SKM-1 treated with dmso at 0.1 percent for 144 hours (cell line): ENCODE results near the gene LLCFC1.
A peak's percentile ranks its signal among the peaks of the same experiment; 100 is the strongest.
"Not testable (repeated sequence)": the region's sequence is repeated elsewhere in the genome, so short reads cannot be mapped to it uniquely, and the experiment has no call there.

Experiments used
- DNase-seq: peaks from one replicate; lab custom pipeline; 2025; ENCODE audit not compliant: unreplicated experiment; lab: John Stamatoyannopoulos, UW

Gene LLCFC1

DNA sequence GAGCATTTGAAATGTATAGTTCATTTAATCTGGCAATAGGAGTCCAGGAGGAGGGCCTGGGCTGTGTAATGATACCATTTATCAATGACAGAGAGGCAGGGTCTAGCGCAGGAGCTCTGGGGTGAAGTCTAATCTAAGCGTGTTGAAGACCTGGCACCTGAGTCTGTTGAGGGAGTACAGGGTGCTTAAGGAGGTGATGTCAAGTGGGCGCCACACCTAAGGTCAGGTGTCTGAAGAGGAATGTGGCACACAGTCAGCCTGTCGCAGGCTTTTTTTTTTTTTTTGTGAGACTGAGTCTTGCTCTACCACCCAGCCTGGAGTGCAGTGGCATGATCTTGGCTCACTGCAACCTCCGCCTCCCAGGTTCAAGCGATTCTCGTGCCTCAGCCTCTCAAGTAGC is 2.3 kb downstream of the LLCFC1 start:
- DNase-seq = no peak

DNA sequence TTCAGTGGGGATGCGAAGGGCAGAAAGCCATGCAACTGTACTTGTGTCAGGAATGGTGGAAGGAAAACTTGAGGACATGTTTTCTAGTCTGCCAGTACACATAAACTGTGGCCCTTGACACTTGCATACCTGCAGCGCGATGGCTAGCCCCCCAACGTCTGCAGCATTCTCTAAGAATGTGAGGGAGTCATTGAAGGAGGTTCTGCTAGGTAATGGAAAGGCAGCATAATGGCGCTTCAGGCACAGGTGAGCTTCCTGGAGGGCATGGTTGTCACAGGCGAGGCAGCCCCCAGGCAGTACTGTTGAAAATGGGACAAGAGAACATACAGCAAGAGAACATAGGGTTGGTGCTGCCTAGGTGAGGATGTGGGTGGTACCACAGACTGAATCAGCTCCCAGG is 3.5 kb downstream of the LLCFC1 start:
- DNase-seq = no peak

DNA sequence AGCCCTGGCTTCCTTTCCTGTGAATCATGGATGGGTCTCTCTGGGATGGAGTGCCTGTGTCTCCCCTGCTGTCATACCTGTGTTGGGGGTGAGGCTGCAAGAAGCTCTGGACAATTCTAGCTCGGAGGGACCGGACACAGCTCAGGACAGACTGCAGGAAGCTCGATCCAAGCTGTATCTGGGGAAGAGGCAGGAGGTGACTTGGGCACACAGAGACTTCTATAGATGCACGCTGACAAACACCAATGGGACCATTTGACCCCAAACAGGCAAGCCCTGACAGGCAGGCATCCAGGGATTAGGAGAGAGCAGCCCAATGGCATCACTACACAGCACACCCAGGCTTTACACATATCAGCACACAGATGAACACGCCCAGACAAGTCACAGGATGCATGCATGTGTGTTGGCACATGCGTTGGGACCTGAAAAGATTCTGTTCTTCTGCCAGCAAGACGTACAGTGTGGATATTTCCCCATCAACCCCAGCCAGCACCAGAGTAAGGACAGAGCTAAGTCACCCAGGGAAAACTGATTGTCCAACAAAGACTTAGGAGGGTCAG is 4.5 kb downstream of the LLCFC1 start:
- DNase-seq = no peak

DNA sequence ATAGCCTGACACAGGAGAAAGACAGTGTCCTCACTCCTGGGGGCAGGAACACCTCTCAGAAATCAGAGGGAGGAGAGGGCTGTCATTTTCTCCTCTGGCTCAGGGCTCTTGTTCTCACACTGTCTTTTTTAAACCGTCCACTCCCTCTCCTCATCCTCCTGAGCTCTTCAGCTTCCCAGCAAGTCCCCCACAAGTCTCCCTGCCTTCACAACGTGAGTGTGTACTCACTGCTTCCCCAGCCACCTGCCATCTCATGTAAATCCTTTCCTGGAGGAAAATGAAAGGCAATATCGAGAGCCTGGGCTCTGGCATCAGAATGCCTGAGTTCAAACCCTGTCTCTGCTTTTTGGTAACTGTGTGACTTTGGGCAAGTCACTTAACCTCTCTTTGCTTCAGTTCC is 5.7 kb downstream of the LLCFC1 start:
- no peak for DNase-seq

DNA sequence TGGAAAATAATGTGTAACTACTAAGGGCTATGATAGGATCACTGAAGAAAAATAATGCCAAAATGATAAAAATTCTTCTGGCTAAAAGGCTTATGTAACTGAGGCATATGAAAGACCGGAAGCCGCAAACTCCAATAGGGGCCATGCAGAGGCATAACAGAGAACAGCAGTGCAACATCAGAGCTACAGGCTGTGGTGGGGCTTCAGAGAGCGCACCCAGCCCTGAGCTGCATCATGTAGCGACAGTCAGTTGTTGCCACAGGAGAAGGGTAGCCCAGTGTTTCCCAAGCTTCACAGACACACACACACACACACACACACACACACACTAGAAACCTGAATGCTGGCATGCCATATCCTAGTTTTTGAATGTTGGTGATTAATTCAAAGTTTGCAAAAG is 9.3 kb downstream of the LLCFC1 start:
- DNase-seq = no peak

DNA sequence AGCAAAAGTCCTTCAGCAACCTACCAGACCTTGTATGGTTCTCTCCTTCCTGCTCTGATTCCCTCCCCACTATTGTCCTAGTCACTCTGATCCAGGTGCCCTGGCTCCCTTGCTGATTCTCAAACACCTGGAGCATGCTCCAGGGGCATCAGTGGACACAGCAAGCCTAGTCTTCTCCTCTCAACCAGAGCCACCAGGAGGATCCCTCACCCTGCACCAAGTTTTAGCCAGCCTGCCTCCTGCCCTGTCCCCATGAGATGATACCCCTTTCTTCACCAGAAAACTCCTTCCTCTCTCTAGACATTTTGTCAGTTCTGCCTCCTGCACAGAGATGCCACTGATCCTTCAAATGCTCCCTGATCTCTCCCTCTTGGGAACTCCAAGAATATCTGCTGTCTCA is 11.0 kb downstream of the LLCFC1 start:
- DNase-seq = no peak

DNA sequence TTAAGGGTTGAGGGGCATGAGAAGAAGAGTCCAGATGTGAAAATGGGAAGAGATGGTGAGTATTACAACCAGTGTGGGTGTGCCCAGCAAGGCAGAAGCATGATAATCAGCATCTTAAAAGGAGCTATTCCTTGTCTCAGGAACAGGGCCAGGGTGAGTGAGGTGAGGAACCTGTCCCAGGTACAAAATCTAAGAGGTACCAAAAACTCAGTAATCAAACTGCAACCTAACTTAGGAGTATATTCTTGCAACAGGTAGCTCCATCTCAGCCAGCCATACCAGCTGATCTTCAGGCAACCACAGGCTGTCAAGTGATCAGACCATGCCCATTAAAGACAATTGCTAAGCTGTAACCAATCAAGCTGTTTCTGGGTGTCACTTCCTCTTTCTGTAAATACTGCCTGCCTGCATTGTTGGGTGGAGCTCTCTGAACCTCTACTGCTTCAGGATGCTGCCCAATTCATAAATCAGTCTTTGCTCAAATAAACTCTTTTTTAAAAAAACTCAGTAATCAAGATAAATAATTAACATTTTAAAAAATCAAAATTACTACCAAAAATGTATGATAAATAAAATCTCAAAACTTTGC is 15.5 kb downstream of the LLCFC1 start:
- no peak for DNase-seq

DNA sequence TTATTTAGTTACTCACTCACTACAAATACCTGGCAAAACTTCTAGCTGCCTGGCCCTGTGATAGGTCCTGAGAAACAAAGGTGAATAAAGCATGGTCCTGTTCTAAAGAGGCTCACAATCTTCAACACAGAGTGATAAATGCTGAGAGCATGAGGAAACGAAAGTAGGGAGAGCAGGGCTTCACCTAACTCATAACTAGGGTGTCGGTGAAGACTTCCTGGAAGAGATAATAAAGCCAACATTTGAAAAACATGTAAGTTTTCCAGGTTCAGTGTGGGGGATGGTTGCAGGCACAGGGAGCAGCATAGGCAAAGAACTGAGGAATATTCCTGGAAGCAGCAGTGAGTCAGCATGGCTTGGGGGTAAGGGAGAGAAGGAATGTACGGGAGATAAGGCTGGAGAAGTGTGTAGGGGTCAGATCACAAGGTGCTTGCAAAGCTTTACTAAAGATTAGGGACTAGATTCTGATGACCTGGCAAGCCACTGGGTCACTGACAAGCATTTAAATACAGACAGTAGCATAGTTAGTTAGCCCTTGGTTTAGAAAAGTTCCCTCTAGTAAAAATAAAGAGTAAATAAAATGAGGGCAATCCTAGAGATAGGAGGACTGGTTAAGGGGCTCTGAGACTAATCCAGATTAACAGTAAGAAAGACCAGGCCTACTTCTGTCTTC is 17.8 kb downstream of the LLCFC1 start:
- no peak for DNase-seq

DNA sequence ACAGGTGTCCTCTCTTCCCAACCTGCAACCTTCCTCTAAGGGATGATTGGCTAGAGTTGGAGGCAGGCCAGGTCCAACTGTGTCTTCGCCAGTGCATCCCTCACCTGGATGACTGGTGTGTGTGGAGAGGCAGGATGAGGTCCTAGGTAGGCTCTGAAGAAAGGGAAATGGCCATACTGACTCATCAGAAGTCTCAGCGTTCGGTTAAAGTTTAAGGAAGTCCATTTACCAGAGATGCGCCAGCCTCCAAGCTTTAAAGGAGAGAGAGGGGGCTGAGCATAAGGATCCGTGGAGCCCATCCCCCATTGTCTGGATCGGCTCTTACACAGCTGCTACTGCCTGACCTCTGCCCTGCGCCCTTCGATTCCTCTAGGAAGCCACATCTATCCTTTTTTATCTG is 18.4 kb downstream of the LLCFC1 start:
- DNase-seq = no peak

DNA sequence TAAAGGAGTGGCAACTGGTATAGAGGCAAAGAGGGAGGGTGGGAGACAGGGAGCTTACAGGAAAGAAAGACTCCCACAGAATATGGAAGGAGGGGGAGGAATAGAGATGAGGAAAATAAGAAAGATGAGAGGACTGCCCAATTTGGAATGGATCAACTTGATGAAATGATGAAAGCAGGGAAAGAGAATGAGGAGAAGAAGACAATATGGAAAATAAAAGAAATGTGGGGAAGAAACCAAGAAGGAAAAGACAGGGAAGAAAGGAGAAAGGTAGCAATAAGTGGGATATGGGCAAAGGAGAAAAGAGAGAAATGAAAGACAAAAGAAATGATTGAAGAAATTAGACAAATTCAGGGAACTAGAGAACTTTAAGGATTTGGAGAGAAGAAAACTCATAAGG is 19.9 kb downstream of the LLCFC1 start:
- no peak for DNase-seq

DNA sequence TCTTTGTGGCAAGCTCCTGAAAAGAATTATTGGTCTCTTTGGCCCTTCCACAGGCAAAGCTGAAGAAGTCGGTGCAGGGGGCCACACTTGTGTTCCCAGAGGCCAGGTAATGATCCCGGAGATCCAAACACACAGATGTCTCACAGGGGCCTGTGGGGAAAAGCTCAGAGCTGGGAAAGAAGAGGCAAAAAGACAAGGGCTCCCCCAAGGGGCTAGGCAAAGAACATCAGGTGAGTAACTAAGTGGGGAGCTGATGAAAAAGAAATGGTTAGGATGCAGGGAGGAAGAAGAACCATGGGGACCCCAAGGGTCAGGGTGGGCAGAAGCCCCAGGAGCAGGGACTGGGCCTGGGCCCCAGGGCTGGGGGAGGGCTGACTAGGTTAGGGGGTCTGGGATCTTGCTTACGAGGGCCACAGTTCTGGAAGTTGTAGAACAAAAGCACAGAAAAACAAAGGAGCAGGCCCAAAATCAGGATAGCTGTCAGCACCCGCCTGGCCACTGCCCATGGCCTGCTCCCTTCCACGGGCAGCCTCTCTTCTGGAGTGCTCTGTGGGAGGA is 21.8 kb downstream of the LLCFC1 start:
- no peak for DNase-seq

DNA sequence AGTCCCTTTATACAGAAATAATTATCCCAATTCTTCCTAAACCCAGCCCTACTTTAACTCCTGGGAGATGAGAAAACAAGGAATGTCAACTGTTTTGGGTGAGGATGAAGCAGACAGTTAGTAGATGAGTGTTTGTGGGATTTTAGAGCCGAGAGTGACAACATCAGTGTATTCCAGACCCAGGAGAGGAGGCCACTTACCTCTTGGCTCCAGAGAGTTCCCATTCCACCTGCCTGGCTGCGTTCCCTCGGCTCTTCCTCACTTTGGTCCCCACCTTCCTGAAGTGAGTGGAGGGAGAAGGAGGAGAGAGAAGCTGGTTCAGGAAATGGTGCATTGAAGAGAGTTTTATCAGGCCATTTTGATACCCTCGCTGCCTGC is 22.3 kb downstream of the LLCFC1 start:
- no peak for DNase-seq

DNA sequence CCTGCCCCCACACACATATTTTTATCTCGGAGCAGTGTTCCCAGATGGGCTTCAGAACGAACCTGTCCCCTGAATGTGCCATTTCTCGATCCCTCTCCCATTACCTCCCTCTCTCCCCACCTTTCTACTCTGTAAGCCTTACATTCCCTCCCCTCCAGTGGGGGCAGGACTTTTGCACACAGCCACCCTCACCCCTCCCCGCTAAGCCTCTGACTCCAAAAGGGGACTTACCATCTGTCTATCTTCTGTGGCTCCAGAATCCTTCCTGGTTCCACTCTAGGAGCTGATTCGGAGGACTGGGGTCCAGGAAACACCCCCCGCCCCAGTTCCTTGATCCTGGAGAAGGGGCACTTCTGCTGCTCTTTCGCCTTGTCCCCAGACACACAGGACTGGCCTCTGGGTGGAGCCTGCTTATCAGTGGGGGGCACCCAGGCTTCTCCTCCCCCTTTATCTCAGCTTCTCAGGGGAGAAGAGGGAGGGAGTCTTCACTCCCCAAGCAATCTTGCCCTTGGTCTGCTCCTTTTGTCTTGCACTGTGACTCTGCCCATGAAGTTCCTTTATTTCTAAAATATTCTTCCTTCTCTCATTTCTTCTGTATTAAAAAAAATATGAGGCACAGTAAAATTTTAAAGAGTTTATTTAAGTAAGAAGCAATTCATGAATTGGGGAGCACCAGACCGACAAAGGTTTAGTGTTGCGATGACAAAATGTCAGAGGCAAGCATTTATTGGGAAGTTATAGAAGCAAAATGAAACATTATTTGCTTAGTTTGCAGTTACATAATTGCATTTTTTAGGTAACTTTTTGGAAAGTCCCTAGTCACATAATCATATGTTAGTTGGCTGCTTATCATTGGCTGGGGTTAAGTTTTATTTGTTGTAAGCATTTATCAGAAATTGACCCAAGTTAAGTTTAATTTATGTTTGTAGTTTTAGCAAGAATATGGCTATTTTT is 23.0 kb downstream of the LLCFC1 start, which contains the start of gene KEL:
Gene KEL (minus strand): TSS at position 391 of the 954 bp plus-strand sequence. CDS start 157 bp downstream, at position 234.
- DNase-seq = no peak

DNA sequence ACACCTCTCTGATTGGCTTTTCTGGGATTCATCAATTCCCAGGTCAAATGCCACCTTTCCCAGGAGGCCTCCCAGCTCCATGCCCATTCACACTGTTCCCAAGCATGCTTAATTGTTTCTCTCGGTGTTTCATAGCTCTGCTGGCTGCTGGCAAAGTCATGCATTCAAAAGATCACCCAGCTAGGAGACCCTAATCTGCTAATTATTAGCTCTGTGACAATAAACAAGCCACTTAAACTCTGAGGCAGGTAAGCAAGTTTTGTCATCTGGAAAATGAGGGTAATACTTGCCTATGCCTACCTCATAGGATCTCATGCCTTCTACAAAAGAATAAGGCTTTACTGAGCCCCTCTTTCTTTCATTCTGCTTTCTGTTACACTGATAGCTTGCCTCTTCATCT is 23.7 kb downstream of the LLCFC1 start:
- DNase-seq = no peak

DNA sequence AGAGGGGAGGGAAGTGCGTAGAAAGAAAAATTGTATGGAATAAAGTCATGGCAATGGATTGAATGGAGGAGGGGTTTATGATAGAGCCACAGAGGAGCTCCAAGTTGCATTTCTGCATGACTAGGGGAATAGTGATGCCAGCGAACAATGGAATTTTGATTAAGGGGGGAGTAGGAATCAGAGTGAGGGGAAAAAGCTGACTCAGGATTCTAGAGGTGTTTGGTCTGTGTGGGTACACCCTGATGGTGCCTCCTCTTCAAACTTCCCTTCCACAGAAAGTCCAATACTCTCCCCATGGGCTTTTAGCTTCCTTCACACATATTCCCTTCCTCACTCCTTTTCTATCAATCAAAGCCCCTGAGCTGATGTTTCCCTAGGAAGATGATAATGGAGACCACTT is 24.7 kb downstream of the LLCFC1 start:
- no peak for DNase-seq

DNA sequence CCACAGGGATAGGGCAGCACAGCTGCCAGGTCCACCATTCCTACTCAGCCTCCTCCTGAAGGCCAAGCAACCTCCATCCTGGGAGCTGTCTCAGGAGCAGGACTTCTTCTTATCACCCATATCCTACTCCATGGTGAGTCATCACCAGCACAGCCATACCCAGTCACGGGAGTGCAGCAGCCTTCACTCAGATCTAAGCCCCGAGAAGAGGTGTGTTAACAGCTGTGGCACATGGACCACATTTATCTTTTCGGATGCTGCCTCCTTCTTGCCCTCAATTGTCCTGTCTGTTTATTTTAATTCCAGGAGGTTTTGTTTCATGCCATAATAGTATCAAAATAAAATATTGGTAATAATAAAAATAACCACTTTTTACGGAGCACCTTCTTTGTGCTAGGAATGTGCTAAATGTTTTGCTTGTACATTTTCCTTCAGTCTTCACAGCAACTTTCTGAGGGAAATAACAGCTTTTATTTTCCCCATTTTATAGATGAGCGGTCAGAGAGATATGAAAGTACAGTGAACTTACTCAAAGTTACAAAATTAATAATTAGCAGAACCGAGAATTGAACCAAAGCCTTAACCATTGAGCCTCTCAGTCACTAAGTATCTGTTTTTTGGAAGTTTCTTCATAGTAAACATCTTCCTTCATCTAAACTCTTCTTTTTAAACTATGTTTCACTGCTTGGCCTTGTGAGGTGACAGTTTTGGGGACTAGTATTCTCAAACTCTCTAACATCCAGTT is 25.4 kb downstream of the LLCFC1 start:
- no peak for DNase-seq

DNA sequence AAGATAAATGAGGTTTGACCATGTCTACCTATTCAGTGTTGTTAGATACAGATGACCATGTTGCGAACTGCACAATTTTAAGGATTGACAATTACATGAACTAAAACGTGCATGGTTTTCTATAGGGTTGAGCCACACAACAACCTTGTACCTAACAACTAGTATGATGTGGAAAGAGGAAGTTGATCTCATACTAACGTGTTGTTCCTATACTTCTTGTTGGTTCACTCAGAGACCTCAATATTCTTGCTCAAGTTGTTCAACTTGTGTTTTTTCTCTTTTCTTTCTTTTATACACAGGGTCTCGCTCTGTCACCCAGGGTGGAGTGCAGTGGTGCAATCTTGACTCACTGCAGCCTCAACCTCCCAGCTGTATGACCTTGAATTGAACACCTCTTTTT is 28.9 kb downstream of the LLCFC1 start:
- DNase-seq = peak; percentile 51

DNA sequence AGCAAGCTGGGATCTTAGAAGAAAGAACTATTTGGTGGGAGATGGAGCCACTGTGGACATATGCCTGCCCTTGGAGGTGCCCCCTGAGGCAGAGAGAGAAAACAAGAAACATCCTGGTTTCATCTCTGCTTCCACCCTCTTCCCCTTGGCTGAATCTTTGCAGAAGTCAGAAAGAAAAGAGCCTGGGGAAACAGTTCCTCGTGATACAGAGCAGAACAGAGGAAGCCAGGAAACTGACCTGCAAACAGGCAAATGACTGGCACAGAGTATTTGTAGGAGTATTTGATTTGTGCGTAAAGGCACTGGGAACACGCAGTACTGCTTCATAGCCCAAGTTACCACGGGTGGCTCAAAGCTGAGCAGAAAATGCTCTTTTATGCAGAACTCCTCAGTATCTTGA is 29.9 kb downstream of the LLCFC1 start:
- DNase-seq = no peak

DNA sequence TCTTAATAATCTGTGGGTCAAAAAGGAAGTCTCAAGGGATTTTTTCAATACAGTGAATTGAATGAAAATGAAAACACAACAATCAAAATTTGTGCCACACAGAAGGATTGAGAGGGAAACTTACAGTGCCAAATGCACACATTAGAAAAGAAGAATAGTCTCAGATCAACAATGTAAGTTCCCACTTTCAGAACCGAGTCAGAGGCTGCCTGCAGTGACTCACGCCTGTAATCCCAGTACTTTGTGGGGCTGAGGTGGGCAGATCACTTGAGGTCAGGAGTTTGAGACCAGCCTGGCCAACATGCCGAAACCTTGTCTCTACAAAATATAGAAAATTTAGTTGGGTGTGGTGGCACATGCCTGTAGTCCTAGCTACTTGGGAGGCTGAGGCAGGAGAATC is 35.3 kb downstream of the LLCFC1 start:
- DNase-seq = no peak

DNA sequence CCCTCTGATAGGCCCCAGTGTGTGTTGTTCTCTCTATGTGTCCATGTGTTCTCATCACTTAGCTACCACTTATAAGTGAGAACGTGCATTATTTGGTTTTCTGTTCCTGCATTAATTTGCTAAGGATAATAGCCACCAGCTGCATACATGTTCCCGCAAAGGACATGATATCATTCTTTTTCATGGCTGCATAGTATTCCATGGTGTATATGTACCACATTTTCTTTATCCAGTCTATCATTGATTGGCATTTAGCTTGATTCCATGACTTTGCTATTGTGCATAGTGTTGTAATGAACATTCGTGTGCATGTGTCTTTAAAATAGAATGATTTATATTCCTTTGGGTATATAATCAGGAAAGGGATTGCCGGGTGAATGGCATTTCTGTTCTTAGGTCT is 39.1 kb downstream of the LLCFC1 start:
- DNase-seq = not testable (repeated sequence)

DNA sequence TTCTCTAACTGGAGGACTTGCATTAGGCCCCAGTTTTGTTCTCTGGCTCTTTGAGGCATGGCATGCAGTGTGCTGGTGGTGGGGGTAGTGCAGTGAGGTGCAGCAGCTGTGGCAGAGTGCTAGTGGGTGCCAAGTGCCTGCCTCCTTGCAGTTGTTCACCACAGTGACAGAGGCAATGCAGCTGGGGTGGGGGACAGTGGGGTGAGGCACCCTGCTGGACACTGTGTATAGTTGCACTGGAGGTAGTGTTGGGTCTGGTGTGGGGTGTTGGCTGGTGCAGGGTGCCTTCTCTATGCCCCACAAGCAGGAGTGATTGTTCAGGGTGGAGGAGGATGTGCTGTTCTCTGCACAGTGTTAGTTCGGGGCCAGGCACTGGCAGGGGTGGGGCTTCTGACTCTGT is 44.5 kb downstream of the LLCFC1 start:
- no peak for DNase-seq
